Natural killer cell (primary cell): ENCODE data around the gene TYW3. TPM values are rescaled to one million over a fixed set of nuclear protein-coding genes. Genes with fewer than 3 reads are reported as not detected.

Experiments
- ATAC-seq, 3 donors: fragments of 150-1000 bp in 2 of 3; fragments of 200-7000 bp in 1 of 3; cut with Tn5 transposase; 1 replicate in 1 of 3; 2 replicates in 2 of 3; pipeline ENCODE4 v1.10.0; 2021; ENCODE audit warnings: mild to moderate bottlenecking in 2 of 3, moderate library complexity in 2 of 3
- DNase-seq, 2 donors: peaks; one replicate each; pipeline versions ENCODE4 v3.0.0 to v3.0.0-alpha.2; 2013 to 2021; ENCODE audit warnings: mixed read lengths in 1 of 2
- H3K27ac ChIP-seq: one replicate; pipeline ENCODE4 v1.5.1; 2013; ENCODE audit warnings: mild to moderate bottlenecking, low read length
- H3K27me3 ChIP-seq: one replicate; pipeline ENCODE4 v1.6.1; 2013; ENCODE audit warnings: low read length; ENCODE audit not compliant: control insufficient read depth, insufficient read depth
- H3K36me3 ChIP-seq: one replicate; pipeline ENCODE4 v1.6.1; 2013; ENCODE audit warnings: low read length; ENCODE audit not compliant: control insufficient read depth, insufficient read depth
- H3K4me1 ChIP-seq: one replicate; pipeline ENCODE4 v1.6.1; 2013; ENCODE audit warnings: low read length; ENCODE audit not compliant: control insufficient read depth, insufficient read depth
- H3K4me3 ChIP-seq: one replicate; pipeline ENCODE4 v1.5.1; 2013; ENCODE audit warnings: low read length
- H3K9me3 ChIP-seq: one replicate; pipeline ENCODE4 v1.6.1; 2013; ENCODE audit warnings: low read length; ENCODE audit not compliant: control insufficient read depth, insufficient read depth
- H3K27ac Mint-ChIP-seq, 2 donors: one replicate each; pipeline ENCODE4 v1.8.0; 2022; ENCODE audit warnings: mild to moderate bottlenecking in 2 of 2, mixed read lengths in 2 of 2, moderate library complexity in 1 of 2
- H3K27me3 Mint-ChIP-seq, 2 donors: one replicate each; pipeline ENCODE4 v1.8.0; 2022; ENCODE audit warnings: low read depth in 2 of 2, mixed read lengths in 2 of 2
- H3K36me3 Mint-ChIP-seq: one replicate; pipeline ENCODE4 v1.8.0; 2022; ENCODE audit warnings: mixed read lengths
- H3K4me1 Mint-ChIP-seq, 2 donors: one replicate each; pipeline ENCODE4 v1.8.0; 2022; ENCODE audit warnings: mixed read lengths in 2 of 2
- H3K4me3 Mint-ChIP-seq: one replicate; pipeline ENCODE4 v1.8.0; 2022; ENCODE audit warnings: mild to moderate bottlenecking, moderate library complexity, mixed read lengths
- H3K9me3 Mint-ChIP-seq, 2 donors: one replicate each; pipeline ENCODE4 v1.8.0; 2022; ENCODE audit warnings: mixed read lengths in 2 of 2
- WGBS: methylation state at CpG from one replicate; pipeline ENCODE4 v1.1.7; 2013; ENCODE audit warnings: missing lambda C conversion rate; ENCODE audit not compliant: insufficient coverage; 5-methylcytosine and 5-hydroxymethylcytosine counted together
- intact Hi-C: fragments of 100-400 bp; cut with micrococcal nuclease; formaldehyde crosslinking; loops from one replicate; pipeline ENCODE4 v1.14.2; 2022
- total RNA-seq, 4 donors: library from RNA; stranded (reverse); fragments of 120-200 nt in 1 of 4; gene quantifications; one replicate each; pipeline versions ENCODE4 v1.2.3 to v1.2.4, GENCODE V29; 2013 to 2022
- TF ChIP-seq, protein P1 (sequence below): fragments of 200-600 bp; IDR thresholded peaks from one replicate; pipeline ENCODE4 v1.8.0; 2022; ENCODE audit warnings: antibody characterized with exemption

The TYW3 gene
- total RNA-seq, 3 donors from 2014 or later (not counting 1 experiment from before 2014, with no cell fraction given), result 8.1 to 14.0 (median 8.3) TPM

DNA sequence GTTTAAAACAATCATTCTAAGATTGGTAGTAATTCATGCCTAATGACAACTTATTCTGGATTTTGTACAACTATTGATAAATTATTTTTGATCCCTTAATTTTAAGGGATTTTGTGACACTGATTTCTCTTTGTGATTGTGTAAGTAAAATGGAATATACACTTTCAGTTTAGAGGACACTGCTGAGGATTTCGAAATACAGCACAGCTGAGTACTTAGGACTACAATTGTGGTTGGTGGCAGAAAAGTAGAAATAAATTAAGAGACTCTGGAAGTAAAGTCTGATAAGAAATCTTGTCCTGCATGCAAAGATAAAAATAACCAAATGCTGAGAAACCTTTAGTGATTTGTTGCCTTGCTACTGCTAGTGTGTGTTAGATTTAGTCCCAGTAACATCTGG lies 40.0 kb downstream of the TYW3 start:
- intact Hi-C loops, result no loop called here

DNA sequence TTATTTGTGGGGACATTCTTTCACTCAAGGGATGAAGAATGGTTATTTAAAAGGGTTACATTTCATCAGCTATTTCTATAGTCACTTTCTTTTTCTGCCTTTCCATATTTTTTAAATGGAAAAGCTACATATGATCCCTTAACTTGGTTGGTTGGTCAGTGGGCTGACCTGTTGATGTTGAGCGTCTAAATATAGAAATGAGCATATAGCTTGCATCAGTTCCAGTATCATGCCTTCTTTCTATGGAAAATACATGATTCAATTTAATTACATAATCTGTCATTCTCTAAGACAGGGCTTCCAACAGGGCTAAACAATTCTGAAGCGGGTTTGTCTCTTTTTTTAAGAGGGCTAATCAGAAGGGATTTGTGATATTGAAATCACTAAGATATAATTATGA lies 40.6 kb downstream of the TYW3 start:
- H3K36me3 ChIP-seq, result no peaks in the 10 kb centered on the region
- Mint-ChIP-seq H3K9me3 (no peaks in the 10 kb centered on the region), H3K27ac (no peak overlapping the region), H3K4me3 (no peak overlapping the region), H3K27me3 (peaks cover 4 to 12% of the 10 kb centered on the region in 2 donors), H3K4me1 (no peaks in the 10 kb centered on the region), H3K36me3 (no peaks in the 10 kb centered on the region)
- DNase-seq (no peak), ATAC-seq (no peak)
- WGBS, result no CpG with 5 or more reads among the region's 2 CpGs
- no peaks in the 10 kb centered on the region for H3K9me3 ChIP-seq
- H3K27me3 ChIP-seq, result peaks cover 2% of the 10 kb centered on the region
- H3K27ac ChIP-seq, result no peak overlapping the region
- H3K4me1 ChIP-seq, result no peaks in the 10 kb centered on the region
- intact Hi-C loops, result no loop called here
- TF ChIP-seq, protein P1, sequence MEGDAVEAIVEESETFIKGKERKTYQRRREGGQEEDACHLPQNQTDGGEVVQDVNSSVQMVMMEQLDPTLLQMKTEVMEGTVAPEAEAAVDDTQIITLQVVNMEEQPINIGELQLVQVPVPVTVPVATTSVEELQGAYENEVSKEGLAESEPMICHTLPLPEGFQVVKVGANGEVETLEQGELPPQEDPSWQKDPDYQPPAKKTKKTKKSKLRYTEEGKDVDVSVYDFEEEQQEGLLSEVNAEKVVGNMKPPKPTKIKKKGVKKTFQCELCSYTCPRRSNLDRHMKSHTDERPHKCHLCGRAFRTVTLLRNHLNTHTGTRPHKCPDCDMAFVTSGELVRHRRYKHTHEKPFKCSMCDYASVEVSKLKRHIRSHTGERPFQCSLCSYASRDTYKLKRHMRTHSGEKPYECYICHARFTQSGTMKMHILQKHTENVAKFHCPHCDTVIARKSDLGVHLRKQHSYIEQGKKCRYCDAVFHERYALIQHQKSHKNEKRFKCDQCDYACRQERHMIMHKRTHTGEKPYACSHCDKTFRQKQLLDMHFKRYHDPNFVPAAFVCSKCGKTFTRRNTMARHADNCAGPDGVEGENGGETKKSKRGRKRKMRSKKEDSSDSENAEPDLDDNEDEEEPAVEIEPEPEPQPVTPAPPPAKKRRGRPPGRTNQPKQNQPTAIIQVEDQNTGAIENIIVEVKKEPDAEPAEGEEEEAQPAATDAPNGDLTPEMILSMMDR, result no peak
- H3K4me3 ChIP-seq, result no peak overlapping the region

More for the DNA sequence above, 40.0 kb downstream of the TYW3 start:
- Histone ChIP-seq H3K27me3 (peaks cover 2% of the 10 kb centered on the region), H3K36me3 (no peaks in the 10 kb centered on the region), H3K4me3 (no peak overlapping the region), H3K27ac (no peak overlapping the region), H3K9me3 (no peaks in the 10 kb centered on the region), H3K4me1 (no peaks in the 10 kb centered on the region)
- no peak overlapping the region for H3K4me3 Mint-ChIP-seq
- TF ChIP-seq, protein P1, result no peak
- H3K27ac Mint-ChIP-seq, result no peak overlapping the region
- DNase-seq (no peak), ATAC-seq (no peak)
- peaks cover 4 to 6% of the 10 kb centered on the region in 2 donors for H3K27me3 Mint-ChIP-seq
- no peaks in the 10 kb centered on the region for H3K9me3 Mint-ChIP-seq
- 4% methylated on average over 1 of the region's 1 CpG for WGBS
- H3K36me3 Mint-ChIP-seq, result no peaks in the 10 kb centered on the region
- H3K4me1 Mint-ChIP-seq, result no peaks in the 10 kb centered on the region

DNA sequence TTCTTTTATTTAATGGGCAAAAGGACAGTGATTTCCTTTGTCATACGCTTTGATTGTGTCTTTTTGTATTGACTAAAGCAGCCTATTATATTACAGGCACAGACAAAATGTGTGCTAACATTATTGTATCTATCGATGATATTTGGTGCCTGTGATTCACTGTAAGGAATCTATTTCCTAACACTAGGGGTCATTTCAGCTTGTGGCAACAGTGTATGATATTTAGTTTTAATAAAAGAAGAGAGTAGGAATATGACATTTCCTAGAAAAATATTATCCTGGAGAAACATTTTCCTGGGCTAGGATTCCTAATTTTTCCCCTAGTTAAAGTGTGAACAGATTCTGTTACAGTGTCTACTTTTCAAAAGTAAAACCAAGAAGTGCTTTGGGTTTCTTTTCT lies 42.8 kb downstream of the TYW3 start:
- no peak overlapping the region for H3K4me3 ChIP-seq
- H3K9me3 ChIP-seq, result no peaks in the 10 kb centered on the region
- H3K36me3 Mint-ChIP-seq, result no peaks in the 10 kb centered on the region
- no peak overlapping the region for H3K27ac Mint-ChIP-seq
- no peak overlapping the region for H3K4me3 Mint-ChIP-seq
- DNase-seq, result no peak
- intact Hi-C loops, result no loop called here
- peaks cover 2% of the 10 kb centered on the region for H3K27me3 ChIP-seq
- ATAC-seq, result no peak
- H3K27me3 Mint-ChIP-seq, result peaks cover 4 to 20% of the 10 kb centered on the region in 2 donors
- H3K4me1 Mint-ChIP-seq, result no peaks in the 10 kb centered on the region
- H3K36me3 ChIP-seq, result no peaks in the 10 kb centered on the region
- H3K9me3 Mint-ChIP-seq, result no peaks in the 10 kb centered on the region
- no peak overlapping the region for H3K27ac ChIP-seq
- whole genome bisulfite sequencing, result 100% methylated on average over 1 of the region's 2 CpGs
- TF ChIP-seq, protein P1, result no peak
- H3K4me1 ChIP-seq, result no peaks in the 10 kb centered on the region

DNA sequence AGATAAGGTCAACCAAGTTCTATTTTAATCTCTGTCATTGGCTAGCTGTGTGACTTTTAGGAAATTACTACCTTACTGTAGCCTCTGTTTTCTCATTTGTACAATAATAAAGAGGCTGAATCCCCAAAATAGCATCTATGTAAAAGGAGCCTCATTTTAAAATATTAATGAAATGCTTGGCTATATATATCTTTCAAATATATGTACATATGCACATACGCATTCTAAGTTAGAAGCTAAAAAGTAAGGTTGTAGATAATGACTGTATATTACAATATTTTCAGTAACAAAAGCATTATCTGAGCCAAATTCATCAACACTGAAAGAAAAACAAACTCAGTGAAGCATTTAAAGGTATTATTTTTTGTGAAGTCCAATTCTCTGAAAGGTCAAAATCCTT lies 44.6 kb downstream of the TYW3 start:
- WGBS, result no CpG with 5 or more reads among the region's 1 CpG
- H3K27ac Mint-ChIP-seq, result no peak overlapping the region
- Histone ChIP-seq H3K4me1 (no peaks in the 10 kb centered on the region), H3K27ac (no peak overlapping the region), H3K4me3 (no peak overlapping the region), H3K9me3 (no peaks in the 10 kb centered on the region), H3K36me3 (no peaks in the 10 kb centered on the region), H3K27me3 (peaks cover 2% of the 10 kb centered on the region)
- ATAC-seq, result no peak
- TF ChIP-seq, protein P1, result no peak
- DNase-seq, result no peak
- no peaks in the 10 kb centered on the region for H3K36me3 Mint-ChIP-seq
- H3K27me3 Mint-ChIP-seq, result peaks cover 0 to 20% of the 10 kb centered on the region in 2 donors
- H3K4me1 Mint-ChIP-seq, result no peaks in the 10 kb centered on the region
- no peak overlapping the region for H3K4me3 Mint-ChIP-seq
- intact Hi-C loops, result no loop called here
- H3K9me3 Mint-ChIP-seq, result no peaks in the 10 kb centered on the region
